ENCODE data around the gene CBLL2.

DNA sequence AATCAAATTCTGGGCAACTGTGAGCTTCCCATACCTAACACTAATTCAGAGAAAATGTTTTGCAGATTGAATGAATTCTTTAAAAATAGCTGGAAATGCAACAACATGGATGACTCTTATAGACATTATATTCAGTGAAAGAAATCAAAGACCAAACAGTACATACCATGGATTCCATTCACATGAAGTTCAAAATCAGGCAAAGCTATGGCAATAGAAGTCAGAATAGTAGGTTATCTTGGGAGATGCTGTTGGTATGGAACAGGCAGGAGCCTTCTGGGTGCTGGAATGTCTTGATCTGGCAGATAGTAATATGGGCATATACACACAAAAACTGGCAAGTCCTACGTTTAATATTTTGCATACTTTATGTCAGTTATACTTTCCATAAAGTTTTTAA is 25.5 kb upstream of the CBLL2 start:
- TF ChIP-seq, protein P1, sequence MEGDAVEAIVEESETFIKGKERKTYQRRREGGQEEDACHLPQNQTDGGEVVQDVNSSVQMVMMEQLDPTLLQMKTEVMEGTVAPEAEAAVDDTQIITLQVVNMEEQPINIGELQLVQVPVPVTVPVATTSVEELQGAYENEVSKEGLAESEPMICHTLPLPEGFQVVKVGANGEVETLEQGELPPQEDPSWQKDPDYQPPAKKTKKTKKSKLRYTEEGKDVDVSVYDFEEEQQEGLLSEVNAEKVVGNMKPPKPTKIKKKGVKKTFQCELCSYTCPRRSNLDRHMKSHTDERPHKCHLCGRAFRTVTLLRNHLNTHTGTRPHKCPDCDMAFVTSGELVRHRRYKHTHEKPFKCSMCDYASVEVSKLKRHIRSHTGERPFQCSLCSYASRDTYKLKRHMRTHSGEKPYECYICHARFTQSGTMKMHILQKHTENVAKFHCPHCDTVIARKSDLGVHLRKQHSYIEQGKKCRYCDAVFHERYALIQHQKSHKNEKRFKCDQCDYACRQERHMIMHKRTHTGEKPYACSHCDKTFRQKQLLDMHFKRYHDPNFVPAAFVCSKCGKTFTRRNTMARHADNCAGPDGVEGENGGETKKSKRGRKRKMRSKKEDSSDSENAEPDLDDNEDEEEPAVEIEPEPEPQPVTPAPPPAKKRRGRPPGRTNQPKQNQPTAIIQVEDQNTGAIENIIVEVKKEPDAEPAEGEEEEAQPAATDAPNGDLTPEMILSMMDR (conservative IDR thresholded peaks at IDR 0.05 in 1 of 2, IDR thresholded peaks at IDR 0.05 in 1 of 2; ENCODE audit: extremely low read depth in 1 of 2, insufficient read depth in 1 of 2, low read depth in 1 of 2, low read length in 2 of 2), result no peak
- no peak for TF ChIP-seq EZH2 (IDR thresholded peaks at IDR 0.05; ENCODE audit: borderline replicate concordance, low read length)
